ENCODE results near the gene VAV3.

VAV3 gene

GRCh38 chr1:107795441-107795840 lies 169.5 kb downstream of the VAV3 start:
- no peak overlapping the region for H3K27ac ChIP-seq (ENCODE audit: insufficient read depth, low read length, poor library complexity, severe bottlenecking)
- H3K36me3 ChIP-seq (ENCODE audit: control insufficient read depth, insufficient read depth, low read length): no peaks in the 10 kb centered on the region
- no peaks in the 10 kb centered on the region for H3K4me1 ChIP-seq (ENCODE audit: control insufficient read depth, insufficient read depth, low read length, poor library complexity, severe bottlenecking)
- no peak for DNase-seq
- no peaks in the 10 kb centered on the region for H3K9me3 ChIP-seq (ENCODE audit: control insufficient read depth, low read length)
- no peaks in the 10 kb centered on the region for H3K27me3 ChIP-seq (replicated peaks; ENCODE audit: control insufficient read depth, insufficient read depth, low read length, poor library complexity, severe bottlenecking)
- H3K4me3 ChIP-seq (ENCODE audit: insufficient read depth, low read depth, low read length, poor library complexity, severe bottlenecking): no peak overlapping the region

- Histone ChIP-seq H3K9me3 (ENCODE audit: control insufficient read depth, low read length) (no peaks in the 10 kb centered on the region), H3K4me1 (ENCODE audit: control insufficient read depth, insufficient read depth, low read length, poor library complexity, severe bottlenecking) (no peaks in the 10 kb centered on the region), H3K36me3 (ENCODE audit: control insufficient read depth, insufficient read depth, low read length) (no peaks in the 10 kb centered on the region), H3K27ac (ENCODE audit: insufficient read depth, low read length, poor library complexity, severe bottlenecking) (no peak overlapping the region), H3K4me3 (ENCODE audit: insufficient read depth, low read depth, low read length, poor library complexity, severe bottlenecking) (no peak overlapping the region), H3K27me3 (replicated peaks; ENCODE audit: control insufficient read depth, insufficient read depth, low read length, poor library complexity, severe bottlenecking) (no peaks in the 10 kb centered on the region)
- DNase-seq: no peak
Measured at GRCh38 chr1:107794571-107794970, 170.4 kb downstream of the VAV3 start.

- no peaks in the 10 kb centered on the region for H3K36me3 ChIP-seq (ENCODE audit: control insufficient read depth, insufficient read depth, low read length)
- DNase-seq: no peak
- no peaks in the 10 kb centered on the region for H3K27me3 ChIP-seq (replicated peaks; ENCODE audit: control insufficient read depth, insufficient read depth, low read length, poor library complexity, severe bottlenecking)
- H3K4me3 ChIP-seq (ENCODE audit: insufficient read depth, low read depth, low read length, poor library complexity, severe bottlenecking): no peak overlapping the region
- H3K4me1 ChIP-seq (ENCODE audit: control insufficient read depth, insufficient read depth, low read length, poor library complexity, severe bottlenecking): no peaks in the 10 kb centered on the region
- no peaks in the 10 kb centered on the region for H3K9me3 ChIP-seq (ENCODE audit: control insufficient read depth, low read length)
- no peak overlapping the region for H3K27ac ChIP-seq (ENCODE audit: insufficient read depth, low read length, poor library complexity, severe bottlenecking)
Measured at GRCh38 chr1:107793896-107794453, 171.0 kb downstream of the VAV3 start.

- Histone ChIP-seq H3K36me3 (ENCODE audit: control insufficient read depth, insufficient read depth, low read length) (no peaks in the 10 kb centered on the region), H3K4me1 (ENCODE audit: control insufficient read depth, insufficient read depth, low read length, poor library complexity, severe bottlenecking) (peaks cover 6% of the 10 kb centered on the region), H3K4me3 (ENCODE audit: insufficient read depth, low read depth, low read length, poor library complexity, severe bottlenecking) (no peak overlapping the region), H3K9me3 (ENCODE audit: control insufficient read depth, low read length) (no peaks in the 10 kb centered on the region), H3K27me3 (replicated peaks; ENCODE audit: control insufficient read depth, insufficient read depth, low read length, poor library complexity, severe bottlenecking) (no peaks in the 10 kb centered on the region), H3K27ac (ENCODE audit: insufficient read depth, low read length, poor library complexity, severe bottlenecking) (no peak overlapping the region)
- DNase-seq: no peak
Measured at GRCh38 chr1:107791348-107791747, 173.6 kb downstream of the VAV3 start.

GRCh38 chr1:107789817-107790524 lies 175.0 kb downstream of the VAV3 start:
- Histone ChIP-seq H3K4me1 (ENCODE audit: control insufficient read depth, insufficient read depth, low read length, poor library complexity, severe bottlenecking) (peaks cover 13% of the 10 kb centered on the region), H3K36me3 (ENCODE audit: control insufficient read depth, insufficient read depth, low read length) (no peaks in the 10 kb centered on the region), H3K4me3 (ENCODE audit: insufficient read depth, low read depth, low read length, poor library complexity, severe bottlenecking) (no peak overlapping the region), H3K27me3 (replicated peaks; ENCODE audit: control insufficient read depth, insufficient read depth, low read length, poor library complexity, severe bottlenecking) (no peaks in the 10 kb centered on the region), H3K9me3 (ENCODE audit: control insufficient read depth, low read length) (no peaks in the 10 kb centered on the region), H3K27ac (ENCODE audit: insufficient read depth, low read length, poor library complexity, severe bottlenecking) (no peak overlapping the region)
- DNase-seq: no peak

- H3K36me3 ChIP-seq (ENCODE audit: control insufficient read depth, insufficient read depth, low read length): no peaks in the 10 kb centered on the region
- H3K4me1 ChIP-seq (ENCODE audit: control insufficient read depth, insufficient read depth, low read length, poor library complexity, severe bottlenecking): peaks cover 13% of the 10 kb centered on the region
- no peak for DNase-seq
- H3K27me3 ChIP-seq (replicated peaks; ENCODE audit: control insufficient read depth, insufficient read depth, low read length, poor library complexity, severe bottlenecking): no peaks in the 10 kb centered on the region
- H3K9me3 ChIP-seq (ENCODE audit: control insufficient read depth, low read length): no peaks in the 10 kb centered on the region
- no peak overlapping the region for H3K4me3 ChIP-seq (ENCODE audit: insufficient read depth, low read depth, low read length, poor library complexity, severe bottlenecking)
- no peak overlapping the region for H3K27ac ChIP-seq (ENCODE audit: insufficient read depth, low read length, poor library complexity, severe bottlenecking)
Measured at GRCh38 chr1:107788206-107789202, 176.5 kb downstream of the VAV3 start.

GRCh38 chr1:107787299-107787698 lies 177.7 kb downstream of the VAV3 start:
- no peaks in the 10 kb centered on the region for H3K9me3 ChIP-seq (ENCODE audit: control insufficient read depth, low read length)
- no peaks in the 10 kb centered on the region for H3K27me3 ChIP-seq (replicated peaks; ENCODE audit: control insufficient read depth, insufficient read depth, low read length, poor library complexity, severe bottlenecking)
- peaks cover 13% of the 10 kb centered on the region for H3K4me1 ChIP-seq (ENCODE audit: control insufficient read depth, insufficient read depth, low read length, poor library complexity, severe bottlenecking)
- H3K36me3 ChIP-seq (ENCODE audit: control insufficient read depth, insufficient read depth, low read length): no peaks in the 10 kb centered on the region
- no peak for DNase-seq
- peak overlapping the region; percentile 45 for H3K27ac ChIP-seq (ENCODE audit: insufficient read depth, low read length, poor library complexity, severe bottlenecking)
- no peak overlapping the region for H3K4me3 ChIP-seq (ENCODE audit: insufficient read depth, low read depth, low read length, poor library complexity, severe bottlenecking)

GRCh38 chr1:107786203-107786845 lies 178.7 kb downstream of the VAV3 start:
- no peak for DNase-seq
- Histone ChIP-seq H3K4me1 (ENCODE audit: control insufficient read depth, insufficient read depth, low read length, poor library complexity, severe bottlenecking) (peaks cover 13% of the 10 kb centered on the region), H3K4me3 (ENCODE audit: insufficient read depth, low read depth, low read length, poor library complexity, severe bottlenecking) (peak overlapping the region; percentile 24), H3K36me3 (ENCODE audit: control insufficient read depth, insufficient read depth, low read length) (no peaks in the 10 kb centered on the region), H3K9me3 (ENCODE audit: control insufficient read depth, low read length) (no peaks in the 10 kb centered on the region), H3K27ac (ENCODE audit: insufficient read depth, low read length, poor library complexity, severe bottlenecking) (peak overlapping the region; percentile 45), H3K27me3 (replicated peaks; ENCODE audit: control insufficient read depth, insufficient read depth, low read length, poor library complexity, severe bottlenecking) (no peaks in the 10 kb centered on the region)

GRCh38 chr1:107785496-107786202 lies 179.3 kb downstream of the VAV3 start:
- H3K27ac ChIP-seq (ENCODE audit: insufficient read depth, low read length, poor library complexity, severe bottlenecking): peak overlapping the region; percentile 45

More at GRCh38 chr1:107785496-107786202, 179.3 kb downstream of the VAV3 start:
- no peaks in the 10 kb centered on the region for H3K9me3 ChIP-seq (ENCODE audit: control insufficient read depth, low read length)
- DNase-seq: no peak
- no peaks in the 10 kb centered on the region for H3K36me3 ChIP-seq (ENCODE audit: control insufficient read depth, insufficient read depth, low read length)
- no peak overlapping the region for H3K4me3 ChIP-seq (ENCODE audit: insufficient read depth, low read depth, low read length, poor library complexity, severe bottlenecking)
- no peaks in the 10 kb centered on the region for H3K27me3 ChIP-seq (replicated peaks; ENCODE audit: control insufficient read depth, insufficient read depth, low read length, poor library complexity, severe bottlenecking)
- peaks cover 13% of the 10 kb centered on the region for H3K4me1 ChIP-seq (ENCODE audit: control insufficient read depth, insufficient read depth, low read length, poor library complexity, severe bottlenecking)
